ENCODE measurements around the gene RPS26.
"Not testable (repeated sequence)": the region's sequence is repeated elsewhere in the genome, so short reads cannot be mapped to it uniquely, and the experiment has no call there.

RPS26 gene

GRCh38 chr12:56041552-56042429, at the start of gene RPS26:
RPS26 (plus strand) TSS chr12:56041918; CDS start chr12:56042167, 249 bp downstream.
- peak; percentile 100 for DNase-seq (ENCODE audit: low read depth)

GRCh38 chr12:55993230-55993853, 48.4 kb upstream of the RPS26 start:
- no peak for DNase-seq (ENCODE audit: low read depth)

- no peak for DNase-seq (ENCODE audit: low read depth)
Measured at GRCh38 chr12:55995366-55995765, 46.4 kb upstream of the RPS26 start.

- DNase-seq (ENCODE audit: low read depth) = peak; percentile 40
Measured at GRCh38 chr12:55996201-55996714, 45.5 kb upstream of the RPS26 start.

GRCh38 chr12:55996715-55997534, 44.8 kb upstream of the RPS26 start, which contains the start of gene SUOX:
SUOX (plus strand) TSS chr12:55997276; CDS start chr12:56002222, 4,946 bp downstream.
- DNase-seq (ENCODE audit: low read depth) = peak; percentile 97

- no peak for DNase-seq (ENCODE audit: low read depth)
Measured at GRCh38 chr12:55997535-55997859, 44.2 kb upstream of the RPS26 start.

GRCh38 chr12:55999522-55999921, 42.2 kb upstream of the RPS26 start:
- not testable (repeated sequence) for DNase-seq (ENCODE audit: low read depth)

GRCh38 chr12:55999999-56000540, 41.6 kb upstream of the RPS26 start:
- not testable (repeated sequence) for DNase-seq (ENCODE audit: low read depth)

GRCh38 chr12:56001487-56002100, 40.1 kb upstream of the RPS26 start:
- no peak for DNase-seq (ENCODE audit: low read depth)

GRCh38 chr12:56003376-56003775, 38.3 kb upstream of the RPS26 start:
- not testable (repeated sequence) for DNase-seq (ENCODE audit: low read depth)

GRCh38 chr12:56004211-56004610, 37.5 kb upstream of the RPS26 start:
- no peak for DNase-seq (ENCODE audit: low read depth)

- peak; percentile 20 for DNase-seq (ENCODE audit: low read depth)
Measured at GRCh38 chr12:56007564-56008559, 33.9 kb upstream of the RPS26 start.

- no peak for DNase-seq (ENCODE audit: low read depth)
Measured at GRCh38 chr12:56010111-56010570, 31.6 kb upstream of the RPS26 start.

- DNase-seq (ENCODE audit: low read depth) = no peak
Measured at GRCh38 chr12:56011509-56012090, 30.1 kb upstream of the RPS26 start.

GRCh38 chr12:56013482-56013881, 28.2 kb upstream of the RPS26 start:
- DNase-seq (ENCODE audit: low read depth) = no peak

GRCh38 chr12:56014205-56014604, 27.5 kb upstream of the RPS26 start:
- no peak for DNase-seq (ENCODE audit: low read depth)

GRCh38 chr12:56017181-56017580, 24.5 kb upstream of the RPS26 start:
- DNase-seq (ENCODE audit: low read depth) = no peak

- no peak for DNase-seq (ENCODE audit: low read depth)
Measured at GRCh38 chr12:56018356-56018755, 23.4 kb upstream of the RPS26 start.

GRCh38 chr12:56020423-56021184, 21.1 kb upstream of the RPS26 start, which contains the start of gene IKZF4:
IKZF4 (plus strand) TSS chr12:56021043; CDS start chr12:56021494, 451 bp downstream.
- peak; percentile 39 for DNase-seq (ENCODE audit: low read depth)
